Right cardiac atrium (tissue), 5 donors: ENCODE results near the gene DMTF1. TPM values are rescaled to one million over a fixed set of nuclear protein-coding genes. Genes with fewer than 3 reads are reported as not detected.
"Not testable (repeated sequence)": the region's sequence is repeated elsewhere in the genome, so short reads cannot be mapped to it uniquely, and the experiment has no call there.

Experiments
- ATAC-seq, 2 donors: fragments of 200-7000 bp; cut with Tn5 transposase; one replicate each; pipeline versions ENCODE4 v1.8.0 to v1.9.1; 2020; ENCODE audit warnings: moderate library complexity in 2 of 2, mild to moderate bottlenecking in 1 of 2
- DNase-seq, 3 donors: peaks; one replicate each; pipeline ENCODE4 v3.0.0-alpha.2; 2020
- H3K27ac ChIP-seq: one replicate; pipeline ENCODE4 v1.5.1; 2013; ENCODE audit warnings: mild to moderate bottlenecking, low read length, control low read depth, moderate library complexity
- H3K27me3 ChIP-seq: one replicate; pipeline ENCODE4 v1.6.1; 2013; ENCODE audit not compliant: control insufficient read depth, insufficient read depth
- H3K4me1 ChIP-seq: one replicate; pipeline ENCODE4 v1.6.1; 2013; ENCODE audit warnings: low read length; ENCODE audit not compliant: control insufficient read depth, insufficient read depth
- H3K4me3 ChIP-seq: one replicate; pipeline ENCODE4 v1.5.1; 2013; ENCODE audit warnings: low read length, control low read depth
- H3K9me3 ChIP-seq: one replicate; pipeline ENCODE4 v1.6.1; 2013; ENCODE audit warnings: low read length; ENCODE audit not compliant: control insufficient read depth
- WGBS: extraction: QIAGEN DNeasy Blood & Tissue Kit; methylation state at CpG from one replicate; pipeline ENCODE4 v1.1.7; 2013; 5-methylcytosine and 5-hydroxymethylcytosine counted together
- intact Hi-C, 4 donors: fragments of 100-400 bp; cut with DNase I; formaldehyde crosslinking; loops; one replicate each; pipeline versions ENCODE4 v1.11.0 to v1.14.0; 2022 to 2023
- polyA plus RNA-seq: library from polyadenylated mRNA; stranded (reverse); fragments of 200-250 nt; gene quantifications from one replicate; pipeline ENCODE4 v1.2.3, GENCODE V29; 2013
- total RNA-seq, 4 donors: library from RNA; stranded (reverse); fragmentation: NEBNext Ultra II Directional; extraction: Animal tissue kit (Norgen Biotek cat#: 25700); gene quantifications; one replicate each; pipeline ENCODE4 v1.2.1, GENCODE V29; 2021
- donor health status: healthy with polysubstance abuse.
- donor health status: DM: no; HTN: yes; CAD: no.
- donor health status: DM: no; HTN: no; CAD: no.
- donor health status: DM: no; HTN: yes; CAD: no; lungs with severe emphysema.
- donor health status: DM: yes; HTN: yes; CAD: no.

DMTF1 gene
- total and polyA plus RNA-seq, 5 donors = 23.7 to 36.5 (median 35.9) TPM

DNA sequence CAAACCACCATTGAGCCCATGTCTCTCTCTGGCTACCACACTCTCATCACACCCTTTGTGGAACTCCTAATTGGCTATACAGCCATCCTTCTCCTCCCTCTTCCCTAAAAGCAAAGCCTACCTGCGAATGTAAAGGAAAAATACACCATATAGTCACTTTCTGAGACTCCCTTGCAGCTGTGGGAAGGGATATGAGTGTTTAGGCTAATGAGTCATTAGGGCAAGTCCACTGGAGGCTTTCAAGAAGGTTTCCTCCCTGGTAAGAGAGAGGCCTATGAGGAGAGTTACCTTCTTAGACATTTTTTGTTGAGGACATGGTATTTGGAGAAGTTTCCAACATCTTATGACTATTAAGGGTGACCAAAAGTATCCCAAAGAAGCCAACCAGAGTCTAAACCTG is 71.4 kb downstream of the DMTF1 start:
- Histone ChIP-seq H3K27me3 (no peaks in the 10 kb centered on the region), H3K4me3 (no peak overlapping the region), H3K9me3 (no peaks in the 10 kb centered on the region), H3K27ac (no peak overlapping the region), H3K4me1 (no peaks in the 10 kb centered on the region)
- 98% methylated on average over 1 of the region's 1 CpG for WGBS
- intact Hi-C loops = loop anchor here in 1 of 4 donors (10.0 kb wide), 1 partner anchor 59 kb away; no protein-coding TSS in a partner anchor
- DNase-seq = no peak
- ATAC-seq = no peak

GRCh38 chr7:87225696-87226095 is 73.4 kb downstream of the DMTF1 start:
- no peaks in the 10 kb centered on the region for H3K27me3 ChIP-seq
- no peaks in the 10 kb centered on the region for H3K9me3 ChIP-seq
- no peak overlapping the region for H3K27ac ChIP-seq
- 56% methylated on average over 1 of the region's 1 CpG for WGBS
- no peak overlapping the region for H3K4me3 ChIP-seq
- DNase-seq (no peak), ATAC-seq (no peak)
- H3K4me1 ChIP-seq = no peaks in the 10 kb centered on the region
- intact Hi-C loops = loop anchor here in 1 of 4 donors (10.0 kb wide), 1 partner anchor 61 kb away; no protein-coding TSS in a partner anchor

GRCh38 chr7:87226495-87226894 is 74.2 kb downstream of the DMTF1 start:
- no peak overlapping the region for H3K27ac ChIP-seq
- intact Hi-C loops = loop anchor here in 1 of 4 donors (10.0 kb wide), 1 partner anchor 62 kb away; no protein-coding TSS in a partner anchor
- H3K4me1 ChIP-seq = peaks cover 5% of the 10 kb centered on the region
- H3K4me3 ChIP-seq = no peak overlapping the region
- 76% methylated on average over 3 of the region's 3 CpGs for WGBS
- ATAC-seq (no peak), DNase-seq (no peak)
- H3K9me3 ChIP-seq = no peaks in the 10 kb centered on the region
- no peaks in the 10 kb centered on the region for H3K27me3 ChIP-seq

GRCh38 chr7:87231258-87231657 is 79.0 kb downstream of the DMTF1 start:
- H3K9me3 ChIP-seq = no peaks in the 10 kb centered on the region
- 46% methylated on average over 7 of the region's 7 CpGs for WGBS
- ATAC-seq (peak; percentile 86 to 87), DNase-seq (peak; percentile 40 to 81 (median 65))
- intact Hi-C loops = loop anchor here (5.0 to 10.0 kb wide), 3 partner anchors 296 to 306 kb away; no protein-coding TSS in a partner anchor
- H3K27me3 ChIP-seq = no peaks in the 10 kb centered on the region
- H3K4me3 ChIP-seq = no peak overlapping the region
- peaks cover 5% of the 10 kb centered on the region for H3K4me1 ChIP-seq
- no peak overlapping the region for H3K27ac ChIP-seq

DNA sequence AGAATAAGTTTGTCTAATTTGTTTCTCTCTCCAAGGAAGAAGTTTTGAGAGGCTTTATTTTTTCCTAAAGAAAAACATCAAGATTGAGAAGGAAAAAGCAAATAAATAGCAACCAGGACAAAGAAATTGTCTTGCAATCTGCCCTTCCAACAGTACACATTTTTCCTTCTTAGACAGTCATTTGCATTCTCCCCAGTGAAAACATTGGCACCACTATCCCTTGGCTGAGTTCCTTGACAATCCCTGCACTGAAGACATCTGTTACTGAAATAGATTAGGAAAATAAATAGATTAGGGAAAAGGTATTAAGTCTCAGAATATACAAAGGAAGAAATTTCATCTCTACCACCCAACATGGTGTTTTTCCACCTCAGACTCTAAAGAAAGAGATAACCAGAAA is 79.5 kb downstream of the DMTF1 start:
- Histone ChIP-seq H3K4me3 (no peak overlapping the region), H3K27me3 (no peaks in the 10 kb centered on the region), H3K4me1 (peaks cover 5% of the 10 kb centered on the region), H3K9me3 (no peaks in the 10 kb centered on the region), H3K27ac (no peak overlapping the region)
- ATAC-seq (no peak), DNase-seq (no peak)
- intact Hi-C loops = loop anchor here (5.0 to 10.0 kb wide), 3 partner anchors 297 to 307 kb away; no protein-coding TSS in a partner anchor

DNA sequence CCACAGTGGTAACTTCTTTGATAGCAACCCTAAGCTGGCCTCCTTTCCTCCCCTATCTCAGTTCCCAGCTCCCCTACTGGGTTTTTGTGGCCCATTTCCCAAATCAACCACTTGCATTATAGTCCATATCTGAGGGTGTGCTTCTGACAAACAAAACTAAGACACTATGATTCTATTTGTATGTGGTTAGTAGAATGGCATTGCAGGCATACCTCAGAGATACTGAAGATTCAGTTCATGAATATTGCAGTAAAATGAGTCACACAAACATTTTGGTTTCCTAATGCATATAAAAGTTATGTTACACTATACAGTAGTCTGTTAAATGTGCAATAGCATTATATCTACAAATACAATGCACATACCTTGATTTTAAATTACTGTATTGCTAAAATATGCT is 82.7 kb downstream of the DMTF1 start:
- H3K27ac ChIP-seq = no peak overlapping the region
- intact Hi-C loops = loop anchor here (5.0 to 10.0 kb wide), 3 partner anchors 300 to 310 kb away; no protein-coding TSS in a partner anchor
- no peaks in the 10 kb centered on the region for H3K9me3 ChIP-seq
- H3K4me1 ChIP-seq = peaks cover 5% of the 10 kb centered on the region
- no peaks in the 10 kb centered on the region for H3K27me3 ChIP-seq
- no peak for DNase-seq
- H3K4me3 ChIP-seq = no peak overlapping the region
- ATAC-seq = no peak

- DNase-seq = not testable (repeated sequence)
- WGBS = 43% methylated on average over 11 of the region's 11 CpGs
Measured at GRCh38 chr7:87238464-87239051, 86.3 kb downstream of the DMTF1 start.

GRCh38 chr7:87245671-87246070 is 93.4 kb downstream of the DMTF1 start:
- WGBS = 86% methylated on average over 5 of the region's 5 CpGs

More at GRCh38 chr7:87238464-87239051, 86.3 kb downstream of the DMTF1 start:
- not testable (repeated sequence) for H3K27me3 ChIP-seq, H3K9me3 ChIP-seq, H3K4me1 ChIP-seq, H3K27ac ChIP-seq, ATAC-seq, H3K4me3 ChIP-seq
- intact Hi-C loops = loop anchor here in 3 of 4 donors (10.0 kb wide), 2 partner anchors 304 to 314 kb away; no protein-coding TSS in a partner anchor

More at GRCh38 chr7:87245671-87246070, 93.4 kb downstream of the DMTF1 start:
- DNase-seq, H3K27ac ChIP-seq, intact Hi-C loops, H3K4me3 ChIP-seq, H3K9me3 ChIP-seq, ATAC-seq, H3K4me1 ChIP-seq, H3K27me3 ChIP-seq: not testable (repeated sequence)

Other genes with a start within 250 kb of the DMTF1 start
- gene ELAPOR2, start 92.8 kb upstream of the DMTF1 start, total RNA-seq = 10 to 100 TPM; 10.7 to 14.0 (median 12.6) TPM
- gene ELAPOR2, start 92.8 kb upstream of the DMTF1 start, polyA plus RNA-seq = 5.3 TPM
- 10 to 100 TPM in 1 of 4 donors, 1 to 10 TPM in 3; 7.1 to 10.8 (median 8.7) TPM for gene TMEM243, start 67.3 kb downstream of the DMTF1 start, total RNA-seq
- 11.2 TPM for gene TMEM243, start 67.3 kb downstream of the DMTF1 start, polyA plus RNA-seq
- 10 to 100 TPM in 2 of 4 donors, 1 to 10 TPM in 2; 7.1 to 13.3 (median 10.5) TPM for gene CROT, start 193.2 kb downstream of the DMTF1 start, total RNA-seq
- gene CROT, start 193.2 kb downstream of the DMTF1 start, polyA plus RNA-seq = 6.3 TPM